ENCODE data around the gene ARPC1A.
A peak's percentile ranks its signal among the peaks of the same experiment; 100 is the strongest.
"Not testable (repeated sequence)": the region's sequence is repeated elsewhere in the genome, so short reads cannot be mapped to it uniquely, and the experiment has no call there.

ARPC1A gene

GRCh38 chr7:99325592-99326407, at the start of gene ARPC1A:
Gene ARPC1A (plus strand): TSS chr7:99325898. CDS start chr7:99333354, 7,456 bp downstream.
- peak; percentile 97 for DNase-seq

GRCh38 chr7:99278180-99278579, 47.5 kb upstream of the ARPC1A start:
- no peak for DNase-seq

GRCh38 chr7:99284165-99284564, 41.5 kb upstream of the ARPC1A start:
- DNase-seq: not testable (repeated sequence)

- no peak for DNase-seq
Measured at GRCh38 chr7:99287779-99288534, 37.7 kb upstream of the ARPC1A start.

GRCh38 chr7:99289185-99289584, 36.5 kb upstream of the ARPC1A start:
- no peak for DNase-seq

GRCh38 chr7:99290148-99290547, 35.5 kb upstream of the ARPC1A start:
- DNase-seq: not testable (repeated sequence)

GRCh38 chr7:99290980-99291607, 34.6 kb upstream of the ARPC1A start:
- DNase-seq: no peak

GRCh38 chr7:99292127-99292526, 33.6 kb upstream of the ARPC1A start:
- no peak for DNase-seq

- DNase-seq: no peak
Measured at GRCh38 chr7:99293167-99293566, 32.5 kb upstream of the ARPC1A start.

- no peak for DNase-seq
Measured at GRCh38 chr7:99293650-99294049, 32.0 kb upstream of the ARPC1A start.

- DNase-seq: no peak
Measured at GRCh38 chr7:99296471-99296870, 29.2 kb upstream of the ARPC1A start.

- DNase-seq: no peak
Measured at GRCh38 chr7:99301496-99301895, 24.2 kb upstream of the ARPC1A start.

GRCh38 chr7:99305473-99306260, 20.0 kb upstream of the ARPC1A start:
- DNase-seq: no peak

GRCh38 chr7:99308461-99309074, 17.1 kb upstream of the ARPC1A start:
- DNase-seq: no peak

GRCh38 chr7:99309111-99309510, 16.6 kb upstream of the ARPC1A start:
- DNase-seq: no peak

- DNase-seq: no peak
Measured at GRCh38 chr7:99310004-99310403, 15.7 kb upstream of the ARPC1A start.

GRCh38 chr7:99311702-99312101, 14.0 kb upstream of the ARPC1A start:
- DNase-seq: no peak

- DNase-seq: peak; percentile 86
Measured at GRCh38 chr7:99312316-99313203, 13.1 kb upstream of the ARPC1A start.

GRCh38 chr7:99313204-99313573, 12.5 kb upstream of the ARPC1A start:
- no peak for DNase-seq

- DNase-seq: no peak
Measured at GRCh38 chr7:99314504-99314903, 11.2 kb upstream of the ARPC1A start.

GRCh38 chr7:99320371-99320770, 5.3 kb upstream of the ARPC1A start:
- DNase-seq: no peak
